B cell (primary cell): ENCODE measurements around the gene GPBP1. TPM values are rescaled to one million over a fixed set of nuclear protein-coding genes. Genes with fewer than 3 reads are reported as not detected.

Experiments used
- ATAC-seq: fragments of 200-7000 bp; cut with Tn5 transposase; one replicate; pipeline ENCODE4 v1.10.0; 2021; ENCODE audit warnings: low read depth, mild to moderate bottlenecking, moderate number of reproducible peaks, moderate library complexity
- CTCF ChIA-PET: fragments of 350-600 bp; sonication (Branson Sonifier 250); formaldehyde crosslinking; loops from one replicate; lab custom pipeline; 2021; ENCODE audit warnings: antibody characterized with exemption, inconsistent platforms; lab: Charles Lee
- POLR2A ChIA-PET: fragments of 350-600 bp; sonication (Branson Sonifier 250); formaldehyde crosslinking; loops from one replicate; lab custom pipeline; 2021; ENCODE audit warnings: antibody characterized with exemption; lab: Charles Lee
- DNase-seq: peaks from one replicate; pipeline ENCODE4 v3.0.0; 2013
- H2AFZ ChIP-seq: 2 replicates; pipeline ENCODE4 v1.6.1; 2012; ENCODE audit warnings: mild to moderate bottlenecking, low read depth, low read length; ENCODE audit not compliant: insufficient read depth, poor library complexity, severe bottlenecking
- H3K27ac ChIP-seq, 2 donors: 1 replicate in 1 of 2; 2 replicates in 1 of 2; pipeline ENCODE4 v1.5.1; 2012 to 2013; ENCODE audit warnings: low read length in 2 of 2, mild to moderate bottlenecking in 2 of 2, moderate library complexity in 1 of 2
- H3K27me3 ChIP-seq, 4 experiments: fragments of 200-600 bp in 1 of 4; sonication (generic) in 1 of 4; replicated peaks in 1 of 4; 1 replicate in 2 of 4; 2 replicates in 2 of 4; pipeline versions ENCODE4 v1.6.1 to v1.7.0; 2013 to 2016; ENCODE audit warnings: low read length in 3 of 4, mild to moderate bottlenecking in 2 of 4, mixed read lengths in 1 of 4, moderate library complexity in 1 of 4; ENCODE audit not compliant: insufficient read depth in 4 of 4, control insufficient read depth in 3 of 4; ENCODE audit errors: control extremely low read depth in 1 of 4
- H3K36me3 ChIP-seq, 2 experiments: replicated peaks in 1 of 2; 1 replicate in 1 of 2; 2 replicates in 1 of 2; pipeline versions ENCODE4 v1.6.1 to v1.7.1; 2013; ENCODE audit warnings: low read length in 1 of 2; ENCODE audit not compliant: insufficient read depth in 2 of 2, control insufficient read depth in 1 of 2; ENCODE audit errors: control extremely low read depth in 1 of 2, extremely low read depth in 1 of 2
- H3K4me1 ChIP-seq, 2 donors: fragments of 200-600 bp in 1 of 2; sonication (generic) in 1 of 2; 1 replicate in 1 of 2; 2 replicates in 1 of 2; pipeline versions ENCODE4 v1.5.1 to v1.6.1; 2013 to 2017; ENCODE audit warnings: low read length in 2 of 2; ENCODE audit not compliant: control insufficient read depth in 2 of 2, insufficient read depth in 2 of 2
- H3K4me2 ChIP-seq: replicated peaks from 2 replicates; pipeline ENCODE3; 2012; ENCODE audit warnings: mild to moderate bottlenecking, low read depth, low read length; ENCODE audit not compliant: poor library complexity, severe bottlenecking
- H3K4me3 ChIP-seq, 5 experiments: fragments of 200-600 bp in 1 of 5; sonication (generic) in 1 of 5; 1 replicate in 3 of 5; 2 replicates in 2 of 5; pipeline versions ENCODE4 v1.5.1 to v1.7.0; 2011 to 2016; ENCODE audit warnings: low read length in 4 of 5, mild to moderate bottlenecking in 4 of 5, low read depth in 2 of 5, control low read depth in 1 of 5, moderate library complexity in 1 of 5; ENCODE audit not compliant: insufficient read depth in 1 of 5; ENCODE audit errors: control extremely low read depth in 1 of 5, extremely low read depth in 1 of 5
- H3K79me2 ChIP-seq: fragments of 200-600 bp; sonication (generic); one replicate; pipeline ENCODE4 v1.6.0; 2016; ENCODE audit warnings: low read length; ENCODE audit not compliant: control insufficient read depth, insufficient read depth
- H3K9ac ChIP-seq: fragments of 200-600 bp; sonication (generic); 2 replicates; pipeline ENCODE4 v1.6.1; 2017; ENCODE audit warnings: mild to moderate bottlenecking, low read length, moderate library complexity
- H3K9me3 ChIP-seq, 3 donors: one replicate each; pipeline versions ENCODE4 v1.6.1 to v1.7.1; 2013; ENCODE audit warnings: low read length in 2 of 3; ENCODE audit not compliant: control insufficient read depth in 2 of 3, insufficient read depth in 1 of 3; ENCODE audit errors: control extremely low read depth in 1 of 3
- H4K20me1 ChIP-seq: 2 replicates; pipeline ENCODE4 v1.6.0; 2012; ENCODE audit warnings: mild to moderate bottlenecking, low read length; ENCODE audit not compliant: insufficient read depth, control insufficient read depth, poor library complexity, severe bottlenecking
- H3K27ac Mint-ChIP-seq: one replicate; pipeline ENCODE4 v1.8.0; 2021; ENCODE audit warnings: mixed read lengths
- H3K27me3 Mint-ChIP-seq: one replicate; pipeline ENCODE4 v1.8.0; 2021; ENCODE audit warnings: mixed read lengths
- H3K4me1 Mint-ChIP-seq: one replicate; pipeline ENCODE4 v1.8.0; 2021; ENCODE audit warnings: mixed read lengths
- H3K4me3 Mint-ChIP-seq: one replicate; pipeline ENCODE4 v1.8.0; 2021; ENCODE audit warnings: mixed read lengths
- H3K9me3 Mint-ChIP-seq: one replicate; pipeline ENCODE4 v1.8.0; 2022; ENCODE audit warnings: mixed read lengths; ENCODE audit not compliant: insufficient read depth
- CTCF ChIP-seq: fragments of 200-600 bp; IDR thresholded peaks from one replicate; pipeline ENCODE4 v1.8.0; 2022; ENCODE audit warnings: antibody characterized with exemption, mild to moderate bottlenecking
- EZH2 ChIP-seq: IDR thresholded peaks from 2 replicates; pipeline ENCODE4 v1.6.1; 2012; ENCODE audit warnings: borderline replicate concordance, low read depth, mild to moderate bottlenecking, moderate library complexity, low read length; ENCODE audit not compliant: insufficient read depth, poor library complexity, severe bottlenecking
- WGBS: methylation state at CpG from one replicate; pipeline ENCODE4 v1.1.5; 2013; ENCODE audit warnings: missing lambda C conversion rate; ENCODE audit not compliant: insufficient coverage; 5-methylcytosine and 5-hydroxymethylcytosine counted together
- intact Hi-C: fragments of 100-400 bp; cut with micrococcal nuclease; formaldehyde crosslinking; loops from one replicate; pipeline ENCODE4 v1.10.0; 2022
- polyA plus RNA-seq: library from polyadenylated mRNA; depleted of rRNA; stranded (reverse); fragments of >200 nt; gene quantifications from 2 replicates; pipeline ENCODE4 v1.2.3, GENCODE V29; 2012
- total RNA-seq, 2 donors: library from RNA; stranded (reverse); fragments of 120-200 nt in 1 of 2; gene quantifications; 1 replicate in 1 of 2; 2 replicates in 1 of 2; pipeline versions ENCODE4 v1.2.3 to v1.2.4, GENCODE V29; 2013 to 2022

Gene GPBP1
- total and polyA plus RNA-seq, 2 donors (not counting 1 experiment from before 2014, with no cell fraction given) = 30.9 to 152 TPM

DNA sequence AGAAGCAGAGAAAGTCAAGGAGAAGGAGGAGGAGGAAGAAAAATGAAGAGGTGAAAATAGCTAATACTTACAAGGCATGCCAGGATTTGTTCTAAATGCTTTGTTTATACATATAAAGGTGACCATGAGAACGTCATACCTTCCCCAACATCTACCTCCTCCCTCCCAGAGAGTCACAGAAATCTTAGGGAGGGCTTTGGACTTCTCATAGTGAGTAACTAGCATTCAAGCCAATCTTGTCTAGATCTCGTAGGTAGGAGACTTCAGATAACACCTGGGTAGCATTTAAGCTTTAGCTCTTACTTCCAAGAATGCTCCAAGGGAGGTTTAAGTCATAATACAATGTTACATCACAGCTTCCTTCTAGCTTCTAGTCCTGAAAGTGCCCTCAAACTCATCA is 36.5 kb upstream of the GPBP1 start:
- H3K4me2 ChIP-seq = no peak overlapping the region
- Mint-ChIP-seq H3K9me3 (no peaks in the 10 kb centered on the region), H3K27me3 (peaks cover 12% of the 10 kb centered on the region), H3K27ac (no peak overlapping the region), H3K4me1 (no peaks in the 10 kb centered on the region), H3K4me3 (no peak overlapping the region)
- TF ChIP-seq EZH2 (no peak), CTCF (no peak)
- H3K79me2 ChIP-seq = no peaks in the 10 kb centered on the region
- no peak overlapping the region for H3K4me3 ChIP-seq
- no CpG with 5 or more reads among the region's 2 CpGs for WGBS
- no peak overlapping the region for H3K9ac ChIP-seq
- H3K4me1 ChIP-seq = no peaks in the 10 kb centered on the region
- POLR2A ChIA-PET = interaction anchor here (0.7 to 1.2 kb wide), 3 partner anchors 36 to 220 kb away, joined by 3 to 17 read pairs (median 8); partner anchors contain the start of gene GPBP1
- intact Hi-C loops = no loop called here
- no peak overlapping the region for H3K27ac ChIP-seq
- no peaks in the 10 kb centered on the region for H3K27me3 ChIP-seq
- no peaks in the 10 kb centered on the region for H4K20me1 ChIP-seq
- H3K36me3 ChIP-seq = no peaks in the 10 kb centered on the region
- ATAC-seq = no peak
- no peak overlapping the region for H2AFZ ChIP-seq
- H3K9me3 ChIP-seq = no peaks in the 10 kb centered on the region
- no peak for DNase-seq
- CTCF ChIA-PET = interaction anchor here (0.6 to 5.1 kb wide), 36 partner anchors 8 to 1323 kb away, joined by 3 to 138 read pairs (median 5); partner anchors contain the start of genes GPBP1 and SETD9

DNA sequence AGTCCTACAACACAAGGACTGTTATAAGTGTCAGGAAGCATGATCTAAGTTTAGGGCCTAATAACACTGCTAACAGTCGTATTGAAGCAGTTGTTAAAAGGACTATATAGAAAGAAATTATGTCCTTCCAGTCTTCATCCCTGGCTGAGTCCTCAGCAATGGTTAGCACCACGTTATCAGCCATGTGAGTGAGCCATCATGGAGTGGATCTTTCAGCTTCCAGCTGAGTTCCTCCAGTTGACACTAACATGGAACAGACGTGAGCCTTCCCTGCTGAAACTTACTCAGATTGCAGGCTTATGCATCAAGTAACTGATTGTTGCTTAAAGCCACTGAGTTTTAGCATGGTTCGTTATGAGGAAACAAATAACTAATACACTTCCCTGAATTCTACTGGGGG is 21.5 kb upstream of the GPBP1 start:
- Histone ChIP-seq H3K9me3 (peaks cover 2 to 4% (median 2%) of the 10 kb centered on the region in 3 donors), H4K20me1 (no peaks in the 10 kb centered on the region), H2AFZ (no peak overlapping the region), H3K4me3 (no peak overlapping the region), H3K4me1 (no peaks in the 10 kb centered on the region), H3K27me3 (no peaks in the 10 kb centered on the region), H3K27ac (no peak overlapping the region), H3K4me2 (no peak overlapping the region), H3K79me2 (no peaks in the 10 kb centered on the region), H3K36me3 (no peaks in the 10 kb centered on the region), H3K9ac (no peak overlapping the region)
- no peak for TF ChIP-seq CTCF
- TF ChIP-seq EZH2 = no peak
- WGBS = 90% methylated on average over 2 of the region's 4 CpGs
- no peak overlapping the region for H3K4me3 Mint-ChIP-seq
- ATAC-seq (no peak), DNase-seq (no peak)
- no peaks in the 10 kb centered on the region for H3K9me3 Mint-ChIP-seq
- H3K27ac Mint-ChIP-seq = no peak overlapping the region
- ChIA-PET CTCF (interaction anchor here (0.8 to 3.2 kb wide), 2 partner anchors 14 to 15 kb away, joined by 3 to 11 read pairs; no protein-coding TSS in a partner anchor), POLR2A (no interaction called here)
- H3K4me1 Mint-ChIP-seq = no peaks in the 10 kb centered on the region
- intact Hi-C loops = no loop called here
- peaks cover 3% of the 10 kb centered on the region for H3K27me3 Mint-ChIP-seq
